CD14-positive monocyte (primary cell): ENCODE results near the gene FIBCD1. TPM values are rescaled to one million over a fixed set of nuclear protein-coding genes. Genes with fewer than 3 reads are reported as not detected.

Experiments
- DNase-seq, 3 donors: peaks; one replicate each; pipeline ENCODE4 v3.0.0-alpha.2; 2011 to 2022
- H2AFZ ChIP-seq: 2 replicates; pipeline ENCODE4 v1.6.0; 2012; ENCODE audit warnings: mild to moderate bottlenecking, low read depth, low read length, inconsistent platforms; ENCODE audit not compliant: insufficient read depth, poor library complexity, severe bottlenecking
- H3K27ac ChIP-seq, 2 donors: 1 replicate in 1 of 2; 2 replicates in 1 of 2; pipeline ENCODE4 v1.5.1; 2012 to 2013; ENCODE audit warnings: low read length in 2 of 2, control low read depth in 1 of 2, inconsistent platforms in 1 of 2, low read depth in 1 of 2, mild to moderate bottlenecking in 1 of 2
- H3K27me3 ChIP-seq, 2 donors: one replicate each; pipeline versions ENCODE4 v1.6.0 to v1.6.1; 2011 to 2013; ENCODE audit warnings: low read length in 2 of 2; ENCODE audit not compliant: control insufficient read depth in 2 of 2, insufficient read depth in 2 of 2
- H3K36me3 ChIP-seq, 2 donors: replicated peaks in 1 of 2; 1 replicate in 1 of 2; 2 replicates in 1 of 2; pipeline versions ENCODE4 v1.5.1 to v1.6.1; 2012 to 2013; ENCODE audit warnings: low read length in 2 of 2, control low read depth in 1 of 2, inconsistent platforms in 1 of 2, mild to moderate bottlenecking in 1 of 2; ENCODE audit not compliant: insufficient read depth in 2 of 2, control insufficient read depth in 1 of 2
- H3K4me1 ChIP-seq, 2 donors: 1 replicate in 1 of 2; 2 replicates in 1 of 2; pipeline versions ENCODE4 v1.5.1 to v1.6.1; 2012 to 2013; ENCODE audit warnings: low read length in 2 of 2, control low read depth in 1 of 2, inconsistent platforms in 1 of 2, mild to moderate bottlenecking in 1 of 2, moderate library complexity in 1 of 2; ENCODE audit not compliant: insufficient read depth in 2 of 2, control insufficient read depth in 1 of 2
- H3K4me2 ChIP-seq: replicated peaks from 2 replicates; pipeline ENCODE3; 2012; ENCODE audit warnings: low read length, moderate library complexity, mild to moderate bottlenecking; ENCODE audit not compliant: poor library complexity, severe bottlenecking; ENCODE audit errors: extremely low read depth
- H3K4me3 ChIP-seq, 3 experiments: fragments of 200-600 bp in 1 of 3; sonication (generic) in 1 of 3; replicated peaks in 1 of 3; 1 replicate in 2 of 3; 2 replicates in 1 of 3; pipeline ENCODE4 v1.5.1; 2011 to 2013; ENCODE audit warnings: low read length in 3 of 3, mild to moderate bottlenecking in 3 of 3, control low read depth in 2 of 3, low read depth in 2 of 3, inconsistent platforms in 1 of 3, moderate library complexity in 1 of 3
- H3K79me2 ChIP-seq: 2 replicates; pipeline ENCODE4 v1.6.0; 2012; ENCODE audit warnings: mild to moderate bottlenecking, control low read depth, inconsistent platforms, low read length, moderate library complexity; ENCODE audit not compliant: insufficient read depth
- H3K9ac ChIP-seq: 2 replicates; pipeline ENCODE4 v1.6.0; 2017; ENCODE audit warnings: low read length, mild to moderate bottlenecking; ENCODE audit not compliant: insufficient read depth, poor library complexity, severe bottlenecking
- H3K9me3 ChIP-seq, 2 donors: replicated peaks in 1 of 2; 1 replicate in 1 of 2; 2 replicates in 1 of 2; pipeline versions ENCODE4 v1.5.1 to v1.6.1; 2012 to 2013; ENCODE audit warnings: low read length in 2 of 2, control low read depth in 1 of 2; ENCODE audit not compliant: control insufficient read depth in 1 of 2, insufficient read depth in 1 of 2
- H4K20me1 ChIP-seq: 2 replicates; pipeline ENCODE4 v1.6.0; 2012; ENCODE audit warnings: mild to moderate bottlenecking, low read length, control low read depth, moderate library complexity; ENCODE audit not compliant: insufficient read depth
- H3K27ac Mint-ChIP-seq, 7 donors: one replicate each; pipeline ENCODE4 v1.8.0; 2020; ENCODE audit warnings: mild to moderate bottlenecking in 7 of 7, mixed read lengths in 7 of 7, moderate library complexity in 6 of 7, inconsistent platforms in 2 of 7
- H3K27me3 Mint-ChIP-seq, 3 donors: one replicate each; pipeline ENCODE4 v1.8.0; 2021 to 2022; ENCODE audit warnings: low read depth in 3 of 3, mild to moderate bottlenecking in 3 of 3, mixed read lengths in 3 of 3, moderate library complexity in 3 of 3, inconsistent platforms in 1 of 3
- H3K36me3 Mint-ChIP-seq, 2 donors: one replicate each; pipeline ENCODE4 v1.8.0; 2020; ENCODE audit warnings: mixed read lengths in 2 of 2, inconsistent platforms in 1 of 2, mild to moderate bottlenecking in 1 of 2
- H3K4me1 Mint-ChIP-seq: one replicate; pipeline ENCODE4 v1.8.0; 2020; ENCODE audit warnings: mild to moderate bottlenecking, mixed read lengths
- H3K4me3 Mint-ChIP-seq, 2 donors: one replicate each; pipeline ENCODE4 v1.8.0; 2020; ENCODE audit warnings: mild to moderate bottlenecking in 2 of 2, mixed read lengths in 2 of 2, moderate library complexity in 1 of 2
- H3K9me3 Mint-ChIP-seq, 7 donors: one replicate each; pipeline ENCODE4 v1.8.0; 2020 to 2022; ENCODE audit warnings: mixed read lengths in 7 of 7, mild to moderate bottlenecking in 6 of 7, moderate library complexity in 6 of 7, inconsistent platforms in 2 of 7
- WGBS: methylation state at CpG from one replicate; pipeline ENCODE4 v1.1.5; 2013; ENCODE audit warnings: missing lambda C conversion rate; ENCODE audit not compliant: insufficient coverage; 5-methylcytosine and 5-hydroxymethylcytosine counted together
- intact Hi-C, 2 donors: fragments of 100-400 bp; cut with micrococcal nuclease; formaldehyde crosslinking; loops; one replicate each; pipeline versions ENCODE4 v1.15.0 to v1.15.1; 2023
- polyA plus RNA-seq, 3 donors: library from polyadenylated mRNA; depleted of rRNA in 1 of 3; unstranded in 2 of 3; stranded (reverse) in 1 of 3; fragments of 300-500 nt in 2 of 3; fragments of >200 nt in 1 of 3; fragmentation: Illumina TruSeq in 2 of 3; gene quantifications; 1 replicate in 2 of 3; 2 replicates in 1 of 3; pipeline ENCODE4 v1.2.3, GENCODE V29; 2012 to 2021
- TF ChIP-seq, protein P1 (sequence below): fragments of 200-600 bp; IDR thresholded peaks from one replicate; pipeline ENCODE4 v1.8.0; 2022; ENCODE audit warnings: antibody characterized with exemption, mild to moderate bottlenecking

FIBCD1 gene
- polyA plus RNA-seq, 3 donors, result not detected

GRCh38 chr9:130940027-130940549 lies 1.0 kb upstream of the FIBCD1 start:
- Mint-ChIP-seq H3K27ac (no peak overlapping the region), H3K36me3 (peaks cover 0 to 9% of the 10 kb centered on the region in 2 donors), H3K4me3 (peak overlapping the region in 1 of 2 donors; percentile 88), H3K27me3 (peaks cover 50 to 80% (median 67%) of the 10 kb centered on the region in 3 donors), H3K9me3 (peaks cover 0 to 7% (median 3%) of the 10 kb centered on the region in 7 donors), H3K4me1 (peaks cover 9% of the 10 kb centered on the region)
- TF ChIP-seq, protein P1, sequence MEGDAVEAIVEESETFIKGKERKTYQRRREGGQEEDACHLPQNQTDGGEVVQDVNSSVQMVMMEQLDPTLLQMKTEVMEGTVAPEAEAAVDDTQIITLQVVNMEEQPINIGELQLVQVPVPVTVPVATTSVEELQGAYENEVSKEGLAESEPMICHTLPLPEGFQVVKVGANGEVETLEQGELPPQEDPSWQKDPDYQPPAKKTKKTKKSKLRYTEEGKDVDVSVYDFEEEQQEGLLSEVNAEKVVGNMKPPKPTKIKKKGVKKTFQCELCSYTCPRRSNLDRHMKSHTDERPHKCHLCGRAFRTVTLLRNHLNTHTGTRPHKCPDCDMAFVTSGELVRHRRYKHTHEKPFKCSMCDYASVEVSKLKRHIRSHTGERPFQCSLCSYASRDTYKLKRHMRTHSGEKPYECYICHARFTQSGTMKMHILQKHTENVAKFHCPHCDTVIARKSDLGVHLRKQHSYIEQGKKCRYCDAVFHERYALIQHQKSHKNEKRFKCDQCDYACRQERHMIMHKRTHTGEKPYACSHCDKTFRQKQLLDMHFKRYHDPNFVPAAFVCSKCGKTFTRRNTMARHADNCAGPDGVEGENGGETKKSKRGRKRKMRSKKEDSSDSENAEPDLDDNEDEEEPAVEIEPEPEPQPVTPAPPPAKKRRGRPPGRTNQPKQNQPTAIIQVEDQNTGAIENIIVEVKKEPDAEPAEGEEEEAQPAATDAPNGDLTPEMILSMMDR, result no peak
- Histone ChIP-seq H3K4me1 (peaks cover 0 to 10% of the 10 kb centered on the region in 2 donors), H3K9ac (no peak overlapping the region), H3K36me3 (no peaks in the 10 kb centered on the region), H3K27me3 (peaks cover 20 to 63% of the 10 kb centered on the region in 2 donors), H2AFZ (no peak overlapping the region), H4K20me1 (no peaks in the 10 kb centered on the region), H3K4me3 (no peak overlapping the region), H3K4me2 (no peak overlapping the region), H3K9me3 (peaks cover 0 to 10% of the 10 kb centered on the region in 2 donors), H3K79me2 (no peaks in the 10 kb centered on the region), H3K27ac (no peak overlapping the region)
- DNase-seq, result no peak
- intact Hi-C loops, result loop anchor here (2.0 to 10.0 kb wide), 4 partner anchors 73 to 235 kb away; no protein-coding TSS in a partner anchor
- 3% methylated on average over 29 of the region's 32 CpGs for WGBS

- intact Hi-C loops, result loop anchor here (2.0 to 10.0 kb wide), 4 partner anchors 72 to 235 kb away; no protein-coding TSS in a partner anchor
- peaks cover 0 to 10% of the 10 kb centered on the region in 2 donors for H3K4me1 ChIP-seq
- Mint-ChIP-seq H3K4me1 (peaks cover 10% of the 10 kb centered on the region), H3K27ac (no peak overlapping the region), H3K27me3 (peaks cover 55 to 84% (median 73%) of the 10 kb centered on the region in 3 donors), H3K9me3 (peaks cover 0 to 7% (median 3%) of the 10 kb centered on the region in 7 donors), H3K4me3 (peak overlapping the region; percentile 48 to 65), H3K36me3 (peaks cover 0 to 9% of the 10 kb centered on the region in 2 donors)
- H2AFZ ChIP-seq, result no peak overlapping the region
- no peak overlapping the region for H3K27ac ChIP-seq
- no peaks in the 10 kb centered on the region for H4K20me1 ChIP-seq
- peaks cover 20 to 69% of the 10 kb centered on the region in 2 donors for H3K27me3 ChIP-seq
- H3K9ac ChIP-seq, result no peak overlapping the region
- H3K79me2 ChIP-seq, result no peaks in the 10 kb centered on the region
- no peaks in the 10 kb centered on the region for H3K36me3 ChIP-seq
- TF ChIP-seq, protein P1, result peak; percentile 6
- H3K4me2 ChIP-seq, result peak overlapping the region; percentile 64
- under 1% methylated on average over 46 of the region's 75 CpGs for WGBS
- peak overlapping the region in 1 of 3 experiments; percentile 53 for H3K4me3 ChIP-seq
- no peak for DNase-seq
- H3K9me3 ChIP-seq, result peaks cover 0 to 10% of the 10 kb centered on the region in 2 donors
Observed at GRCh38 chr9:130939405-130940026, 469 bp upstream of the FIBCD1 start.
